Kasumi-1 (cell line): ENCODE data around the gene SIGLEC11.
A peak's percentile ranks its signal among the peaks of the same experiment; 100 is the strongest.
"Not testable (repeated sequence)": the region's sequence is repeated elsewhere in the genome, so short reads cannot be mapped to it uniquely, and the experiment has no call there.

Experiments used
- DNase-seq, 2 experiments: peaks; one replicate each; lab custom pipeline; 2025; lab: John Stamatoyannopoulos, UW

The SIGLEC11 gene

DNA sequence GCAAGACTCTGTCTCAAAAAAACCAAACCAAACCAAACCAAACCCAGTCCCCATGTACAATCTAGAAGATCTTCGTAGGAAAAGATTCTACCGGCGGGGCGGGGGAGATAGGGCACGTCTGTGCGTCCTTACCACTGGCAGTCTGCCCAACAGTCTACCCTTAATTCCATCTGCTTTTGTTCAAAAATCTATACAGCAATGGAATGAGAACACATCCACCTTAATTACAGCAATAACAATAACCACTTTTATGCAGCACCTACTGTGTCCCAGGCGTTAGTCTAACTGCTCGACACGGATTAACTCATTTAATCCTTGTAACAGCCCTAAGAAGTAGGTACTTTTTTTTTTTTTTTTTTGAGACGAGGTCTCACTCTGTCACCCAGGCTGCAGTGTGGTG lies 34.5 kb downstream of the SIGLEC11 start:
- DNase-seq, result no peak

DNA sequence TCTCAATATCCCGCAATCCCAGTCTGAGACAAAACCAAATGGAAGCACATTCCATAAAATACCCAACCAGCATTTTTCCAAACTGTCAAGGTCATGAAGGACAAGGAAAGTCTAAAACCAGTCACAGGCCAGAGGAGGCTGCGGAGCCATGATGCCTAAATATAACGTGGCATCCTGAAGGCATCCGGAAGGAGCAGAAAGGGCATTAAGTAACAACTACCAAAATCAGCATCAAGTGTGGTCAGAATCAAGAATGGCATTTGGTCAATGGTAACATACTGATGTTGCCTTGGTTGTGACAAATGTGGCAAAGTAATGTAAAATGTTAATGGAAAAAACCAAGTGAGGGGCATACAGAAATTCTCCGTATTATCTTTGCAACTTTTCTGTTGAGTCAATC lies 35.5 kb downstream of the SIGLEC11 start:
- DNase-seq, result no peak

DNA sequence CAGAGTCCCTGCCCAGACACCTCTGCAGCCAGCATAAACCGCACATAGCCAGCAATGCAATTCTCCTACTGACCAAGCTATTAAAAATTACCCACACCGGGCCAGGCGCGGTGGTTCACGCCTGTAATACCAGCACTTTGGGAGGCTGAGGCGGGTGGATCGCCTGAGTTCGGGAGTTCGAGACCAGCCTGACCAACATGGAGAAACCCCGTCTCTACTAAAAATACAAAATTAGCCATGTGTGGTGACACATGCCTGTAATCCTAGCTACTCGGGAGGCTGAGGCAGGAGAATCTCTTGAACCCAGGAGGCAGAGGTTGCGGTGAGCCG lies 36.1 kb downstream of the SIGLEC11 start:
- DNase-seq, result not testable (repeated sequence)

- DNase-seq, result no peak
Measured at GRCh38 chr19:49924004-49924880, 36.7 kb downstream of the SIGLEC11 start.

GRCh38 chr19:49923055-49924003 lies 37.6 kb downstream of the SIGLEC11 start:
- no peak for DNase-seq

- no peak for DNase-seq
Measured at GRCh38 chr19:49921871-49922795, 38.8 kb downstream of the SIGLEC11 start.

DNA sequence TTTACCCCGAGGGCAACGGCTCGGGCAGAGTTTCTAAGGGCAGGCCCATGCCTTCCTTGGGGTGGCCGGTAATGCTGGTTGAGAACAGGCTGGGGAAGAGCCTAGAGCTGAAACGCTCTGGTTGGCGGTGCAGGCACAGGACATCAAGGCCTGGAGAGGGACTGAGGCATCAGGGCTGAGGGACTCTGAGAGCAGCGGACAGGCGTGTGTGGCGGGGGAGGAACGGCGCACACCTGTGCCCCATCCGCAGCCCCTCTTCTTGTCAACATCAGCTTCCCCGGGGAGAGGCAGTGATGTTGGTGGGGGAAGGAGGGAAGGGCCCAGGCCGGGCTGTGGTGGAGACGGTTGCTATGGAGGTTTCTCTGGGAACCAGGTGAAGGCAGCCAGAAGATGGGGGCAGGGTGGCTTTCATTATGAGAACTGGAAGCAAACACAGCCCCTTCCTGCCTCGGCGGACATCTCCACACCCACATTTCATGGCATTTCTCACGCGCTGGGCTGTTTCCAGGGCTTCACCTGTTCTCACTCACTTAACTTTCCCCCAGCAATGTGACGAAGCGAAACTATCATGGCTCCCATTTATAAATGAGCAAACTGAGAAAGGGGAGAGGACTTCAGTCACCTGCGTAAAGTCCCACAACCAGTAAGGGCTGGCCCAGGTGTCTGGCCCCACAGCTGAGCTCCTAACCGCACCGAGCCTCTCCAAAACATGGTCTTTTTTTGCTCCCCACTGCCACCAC lies 40.2 kb downstream of the SIGLEC11 start:
- DNase-seq, result no peak

- no peak for DNase-seq
Measured at GRCh38 chr19:49918089-49918488, 42.9 kb downstream of the SIGLEC11 start.

GRCh38 chr19:49916839-49917733 lies 43.9 kb downstream of the SIGLEC11 start:
- DNase-seq, result peak; percentile 71 to 73

DNA sequence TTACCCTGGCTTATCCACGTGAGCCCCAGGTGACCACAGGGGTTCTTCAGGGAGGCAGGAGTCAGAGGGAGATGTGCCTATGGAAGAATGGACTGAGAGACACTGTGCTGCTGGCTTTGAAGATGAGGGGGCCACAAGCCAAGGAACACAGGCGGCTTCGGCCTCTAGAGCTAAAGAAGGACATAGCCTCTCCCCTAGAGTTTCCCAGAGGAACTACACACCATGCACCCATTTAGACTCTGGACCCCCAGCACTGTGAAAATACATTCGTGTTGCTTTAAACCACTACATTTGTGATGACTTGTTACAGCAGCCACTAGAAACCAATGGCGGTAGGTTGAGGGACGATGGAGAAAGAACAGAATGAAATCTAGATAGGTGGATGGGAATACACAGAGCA lies 45.7 kb downstream of the SIGLEC11 start:
- no peak for DNase-seq

DNA sequence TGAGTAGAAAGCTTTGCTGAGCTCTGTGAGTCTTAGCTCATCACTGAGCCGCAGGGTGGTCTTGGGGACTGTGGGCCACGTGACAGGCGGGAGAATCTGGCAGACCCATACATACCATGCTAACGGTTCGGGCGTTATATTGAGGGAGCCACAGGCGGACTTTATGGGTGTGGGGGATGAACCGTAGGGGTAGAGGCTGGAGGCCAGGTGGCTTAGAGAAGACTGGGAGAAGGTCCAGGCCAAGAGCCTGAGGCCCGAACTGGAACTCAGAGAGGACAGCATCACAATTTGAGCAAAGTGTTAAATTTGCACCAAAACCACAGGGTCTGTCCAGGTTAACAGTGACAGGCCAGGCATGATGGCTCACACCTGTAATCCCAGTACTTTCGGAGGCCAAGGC lies 47.3 kb downstream of the SIGLEC11 start:
- DNase-seq, result no peak

GRCh38 chr19:49912965-49913685 lies 47.8 kb downstream of the SIGLEC11 start:
- DNase-seq, result peak in 1 of 2 experiments; percentile 8

GRCh38 chr19:49911381-49912145 lies 49.4 kb downstream of the SIGLEC11 start:
- DNase-seq, result peak; percentile 86 to 87

DNA sequence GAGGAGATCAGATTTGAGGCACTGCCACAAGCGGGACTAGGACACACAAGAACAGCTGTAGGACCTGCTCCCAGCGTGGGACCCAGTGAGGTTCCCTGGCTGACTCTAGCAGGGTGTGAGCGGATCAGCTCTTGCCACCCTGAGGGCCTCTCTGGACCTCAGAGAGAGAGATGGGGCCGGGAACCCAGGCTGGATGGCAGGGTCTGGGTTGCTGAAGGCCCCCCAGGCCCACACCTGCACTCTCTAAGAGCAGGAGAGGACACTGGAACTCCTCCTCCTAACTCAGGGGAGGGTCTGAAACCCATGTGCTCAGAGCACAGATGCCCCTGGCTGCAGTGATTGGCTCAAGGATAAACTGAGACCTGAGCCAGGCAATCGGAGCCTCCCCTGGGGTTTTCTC lies 50.8 kb downstream of the SIGLEC11 start:
- DNase-seq, result no peak

GRCh38 chr19:49908480-49909420 lies 52.2 kb downstream of the SIGLEC11 start:
- DNase-seq, result no peak

DNA sequence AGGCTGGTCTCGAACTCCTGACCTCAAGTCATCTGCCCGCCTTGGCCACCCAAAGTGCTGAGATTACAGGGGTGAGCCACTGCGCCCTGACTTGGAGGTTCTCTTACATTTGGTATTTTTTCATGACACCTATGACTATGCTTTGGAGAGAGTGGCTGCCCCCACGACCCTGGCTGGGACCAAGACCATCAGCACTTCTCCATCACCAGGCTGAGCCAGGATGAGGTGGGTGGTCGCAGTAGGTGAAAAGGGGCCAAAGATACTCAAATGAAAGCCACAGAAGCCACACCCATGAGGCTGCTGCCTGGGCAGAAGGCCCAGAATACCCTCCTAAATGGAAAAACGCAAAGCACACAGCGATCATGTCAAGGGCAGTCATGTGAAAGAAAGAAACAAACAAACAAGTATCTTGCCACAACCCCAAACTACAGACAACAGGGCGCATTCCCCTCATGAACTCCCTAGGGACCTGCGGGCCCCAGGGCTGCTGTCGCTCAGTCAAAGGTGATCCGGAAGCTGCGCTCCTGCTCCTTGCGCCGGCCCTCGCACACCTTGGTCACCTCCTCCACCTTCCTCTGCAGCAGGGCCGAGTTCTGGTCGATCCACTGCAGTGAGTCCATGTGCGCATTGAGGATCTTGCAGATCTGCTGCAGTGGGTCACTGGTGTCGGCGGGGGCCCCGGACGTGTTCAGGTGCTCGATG lies 53.1 kb downstream of the SIGLEC11 start:
- DNase-seq, result no peak
